ENCODE results near the gene MTFMT.

Gene MTFMT

DNA sequence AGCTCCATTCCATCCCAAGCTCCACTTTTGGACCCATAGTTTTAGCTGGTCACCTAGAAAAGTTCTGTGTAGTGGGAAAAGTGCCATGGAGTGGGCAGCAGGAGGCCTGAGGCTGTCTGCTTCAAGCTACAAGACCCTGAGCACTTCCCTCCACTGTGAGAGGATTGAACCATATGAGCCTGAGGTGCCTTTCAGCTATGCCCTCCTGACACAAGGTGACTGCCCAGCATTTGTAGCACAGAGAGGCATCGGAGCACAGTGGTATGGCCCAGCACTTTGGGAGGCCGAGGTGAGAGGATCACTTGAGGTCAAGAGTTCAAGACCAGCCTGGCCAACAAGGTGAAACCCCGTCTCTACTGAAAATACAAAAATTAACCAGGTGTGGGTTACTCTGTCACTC is 43.2 kb upstream of the MTFMT start:
- TF ChIP-seq TEAD4 (IDR thresholded peaks at IDR 0.05): no peak
- TF ChIP-seq, protein P1, sequence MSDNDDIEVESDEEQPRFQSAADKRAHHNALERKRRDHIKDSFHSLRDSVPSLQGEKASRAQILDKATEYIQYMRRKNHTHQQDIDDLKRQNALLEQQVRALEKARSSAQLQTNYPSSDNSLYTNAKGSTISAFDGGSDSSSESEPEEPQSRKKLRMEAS (IDR thresholded peaks at IDR 0.05): no peak
- no peak for TF ChIP-seq NFIC (IDR thresholded peaks at IDR 0.05)
- TF ChIP-seq CREB1 (IDR thresholded peaks at IDR 0.05; ENCODE audit: low read depth): no peak
- TF ChIP-seq CEBPB (IDR thresholded peaks at IDR 0.05): no peak
- TF ChIP-seq, protein P2, sequence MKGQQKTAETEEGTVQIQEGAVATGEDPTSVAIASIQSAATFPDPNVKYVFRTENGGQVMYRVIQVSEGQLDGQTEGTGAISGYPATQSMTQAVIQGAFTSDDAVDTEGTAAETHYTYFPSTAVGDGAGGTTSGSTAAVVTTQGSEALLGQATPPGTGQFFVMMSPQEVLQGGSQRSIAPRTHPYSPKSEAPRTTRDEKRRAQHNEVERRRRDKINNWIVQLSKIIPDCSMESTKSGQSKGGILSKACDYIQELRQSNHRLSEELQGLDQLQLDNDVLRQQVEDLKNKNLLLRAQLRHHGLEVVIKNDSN (IDR thresholded peaks at IDR 0.05): no peak

DNA sequence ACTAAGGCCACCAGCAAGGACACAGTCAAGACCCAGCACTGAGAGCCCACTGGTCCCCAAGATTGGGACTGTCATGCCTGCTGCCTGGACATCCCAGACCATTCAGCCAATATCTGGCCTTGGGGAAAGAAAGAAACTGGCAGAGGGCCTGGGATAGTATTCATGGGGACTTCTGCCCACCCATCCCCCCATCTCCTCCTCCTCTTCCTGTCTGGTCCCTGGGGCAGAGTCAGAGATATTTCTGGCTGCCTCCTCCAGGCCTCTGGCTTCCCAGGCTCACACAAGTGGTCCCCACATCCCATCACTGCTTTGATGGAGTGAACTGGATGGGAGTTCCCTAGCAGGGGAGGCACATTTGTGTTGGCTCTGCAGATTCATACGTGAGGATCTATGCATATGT is 42.6 kb upstream of the MTFMT start:
- no peak for TF ChIP-seq TCF12 (IDR thresholded peaks at IDR 0.05; ENCODE audit: low read depth)
- no peak for TF ChIP-seq TEAD4 (IDR thresholded peaks at IDR 0.05)
- TF ChIP-seq, protein P3, sequence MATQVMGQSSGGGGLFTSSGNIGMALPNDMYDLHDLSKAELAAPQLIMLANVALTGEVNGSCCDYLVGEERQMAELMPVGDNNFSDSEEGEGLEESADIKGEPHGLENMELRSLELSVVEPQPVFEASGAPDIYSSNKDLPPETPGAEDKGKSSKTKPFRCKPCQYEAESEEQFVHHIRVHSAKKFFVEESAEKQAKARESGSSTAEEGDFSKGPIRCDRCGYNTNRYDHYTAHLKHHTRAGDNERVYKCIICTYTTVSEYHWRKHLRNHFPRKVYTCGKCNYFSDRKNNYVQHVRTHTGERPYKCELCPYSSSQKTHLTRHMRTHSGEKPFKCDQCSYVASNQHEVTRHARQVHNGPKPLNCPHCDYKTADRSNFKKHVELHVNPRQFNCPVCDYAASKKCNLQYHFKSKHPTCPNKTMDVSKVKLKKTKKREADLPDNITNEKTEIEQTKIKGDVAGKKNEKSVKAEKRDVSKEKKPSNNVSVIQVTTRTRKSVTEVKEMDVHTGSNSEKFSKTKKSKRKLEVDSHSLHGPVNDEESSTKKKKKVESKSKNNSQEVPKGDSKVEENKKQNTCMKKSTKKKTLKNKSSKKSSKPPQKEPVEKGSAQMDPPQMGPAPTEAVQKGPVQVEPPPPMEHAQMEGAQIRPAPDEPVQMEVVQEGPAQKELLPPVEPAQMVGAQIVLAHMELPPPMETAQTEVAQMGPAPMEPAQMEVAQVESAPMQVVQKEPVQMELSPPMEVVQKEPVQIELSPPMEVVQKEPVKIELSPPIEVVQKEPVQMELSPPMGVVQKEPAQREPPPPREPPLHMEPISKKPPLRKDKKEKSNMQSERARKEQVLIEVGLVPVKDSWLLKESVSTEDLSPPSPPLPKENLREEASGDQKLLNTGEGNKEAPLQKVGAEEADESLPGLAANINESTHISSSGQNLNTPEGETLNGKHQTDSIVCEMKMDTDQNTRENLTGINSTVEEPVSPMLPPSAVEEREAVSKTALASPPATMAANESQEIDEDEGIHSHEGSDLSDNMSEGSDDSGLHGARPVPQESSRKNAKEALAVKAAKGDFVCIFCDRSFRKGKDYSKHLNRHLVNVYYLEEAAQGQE (IDR thresholded peaks at IDR 0.05; ENCODE audit: low read depth): no peak
- no peak for TF ChIP-seq YY1 (IDR thresholded peaks at IDR 0.05; ENCODE audit: low read depth)
- TF ChIP-seq CREB1 (IDR thresholded peaks at IDR 0.05; ENCODE audit: low read depth): no peak
- TF ChIP-seq NFIC (IDR thresholded peaks at IDR 0.05): no peak
- no peak for TF ChIP-seq FOXM1 (IDR thresholded peaks at IDR 0.05; ENCODE audit: borderline replicate concordance, low read depth)
- no peak for TF ChIP-seq EGR1 (IDR thresholded peaks at IDR 0.05)
- TF ChIP-seq CEBPB (IDR thresholded peaks at IDR 0.05): no peak
- TF ChIP-seq, protein P2 (IDR thresholded peaks at IDR 0.05): no peak
- no peak for TF ChIP-seq EP300 (IDR thresholded peaks at IDR 0.05; ENCODE audit: borderline replicate concordance)
- TF ChIP-seq TAF1 (IDR thresholded peaks at IDR 0.05; ENCODE audit: low read depth): no peak
- no peak for TF ChIP-seq ZBTB7A (IDR thresholded peaks at IDR 0.05; ENCODE audit: low read depth)

DNA sequence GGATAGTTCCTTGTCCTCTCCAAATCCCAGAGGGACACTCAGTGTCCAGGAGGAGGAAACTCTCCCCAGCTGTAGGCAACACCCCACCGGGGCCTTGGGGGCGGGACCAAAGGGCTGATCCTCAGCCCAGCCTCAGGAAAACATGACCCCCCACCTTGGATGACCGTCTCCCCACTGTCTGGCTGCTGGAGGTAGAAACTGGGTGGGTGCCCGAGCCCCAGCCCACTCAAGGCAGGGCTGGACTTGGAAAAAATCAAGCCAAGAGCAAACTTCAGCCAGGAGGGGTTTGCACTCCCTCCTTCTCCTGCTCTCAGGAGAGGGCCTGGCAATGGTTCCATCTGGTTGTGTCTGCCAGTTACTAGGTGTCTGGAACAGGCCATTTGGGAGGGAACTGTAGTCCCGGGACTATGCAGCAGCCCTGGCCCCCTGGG is 42.0 kb upstream of the MTFMT start:
- TF ChIP-seq CREB1 (IDR thresholded peaks at IDR 0.05; ENCODE audit: low read depth) (no peak), ZBTB7A (IDR thresholded peaks at IDR 0.05; ENCODE audit: low read depth) (no peak), FOXM1 (IDR thresholded peaks at IDR 0.05; ENCODE audit: borderline replicate concordance, low read depth) (no peak), EP300 (IDR thresholded peaks at IDR 0.05; ENCODE audit: borderline replicate concordance) (no peak)

DNA sequence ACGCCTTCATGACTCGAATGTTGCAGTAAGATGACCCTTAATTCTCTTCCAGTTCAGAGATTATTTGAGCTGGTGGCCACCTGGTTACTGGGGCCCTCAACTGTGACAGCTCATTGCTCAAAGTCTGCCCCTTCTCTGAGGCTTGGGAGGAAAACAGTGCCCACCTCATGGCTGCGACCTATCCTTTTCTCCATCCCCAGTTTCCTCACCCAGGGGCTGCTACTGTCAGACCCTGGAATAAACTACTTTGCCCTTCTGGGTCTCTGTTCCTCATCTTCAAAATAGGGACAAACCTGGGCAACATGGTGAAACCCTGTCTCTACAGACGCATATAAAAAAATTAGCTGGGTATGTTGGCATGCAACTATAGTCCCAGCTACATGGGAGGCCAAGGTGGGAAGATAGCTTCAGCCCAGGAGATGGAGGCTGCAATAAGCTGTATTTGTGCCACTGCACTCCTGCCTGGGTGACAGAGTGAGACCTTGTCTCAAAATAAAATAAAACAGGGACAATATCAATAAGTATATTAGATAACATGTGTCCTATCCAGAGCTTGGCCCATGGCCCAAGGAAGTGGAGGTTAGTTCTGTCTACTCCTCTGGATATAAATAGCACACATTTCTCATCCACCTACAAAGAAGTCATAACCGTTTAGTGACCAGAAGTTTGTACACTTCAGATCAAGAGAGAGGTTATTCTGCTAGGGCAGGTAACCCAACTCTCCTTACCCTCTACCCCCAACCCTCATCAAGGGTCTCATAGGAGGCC is 40.5 kb upstream of the MTFMT start:
- TF ChIP-seq, protein P1 (IDR thresholded peaks at IDR 0.05): no peak
- TF ChIP-seq EP300 (IDR thresholded peaks at IDR 0.05; ENCODE audit: borderline replicate concordance) (no peak), CEBPB (IDR thresholded peaks at IDR 0.05) (no peak)

DNA sequence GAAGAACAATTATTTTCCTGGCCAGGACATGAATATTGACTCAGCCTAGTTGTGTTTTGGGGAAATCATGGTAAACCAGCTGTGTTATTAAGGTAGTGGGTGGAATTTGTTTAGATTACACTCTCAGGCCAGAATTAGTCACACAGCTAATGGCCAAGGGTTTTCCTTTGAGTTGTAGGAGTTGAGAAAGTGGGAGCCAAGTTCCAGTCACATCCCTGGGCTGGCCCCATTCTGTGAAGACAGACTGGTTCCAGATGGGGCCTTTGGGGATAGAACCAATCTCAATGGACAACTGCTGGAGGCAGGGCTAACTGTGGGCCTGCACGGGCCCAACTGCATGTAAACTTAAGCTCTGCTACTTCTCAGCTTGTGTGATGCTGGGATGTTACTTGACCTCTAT is 39.7 kb upstream of the MTFMT start:
- no peak for TF ChIP-seq TAF1 (IDR thresholded peaks at IDR 0.05; ENCODE audit: low read depth)
- TF ChIP-seq, protein P2 (IDR thresholded peaks at IDR 0.05): no peak
- TF ChIP-seq YY1 (IDR thresholded peaks at IDR 0.05; ENCODE audit: low read depth): no peak
- no peak for TF ChIP-seq NFIC (IDR thresholded peaks at IDR 0.05)
- no peak for TF ChIP-seq RAD21 (IDR thresholded peaks at IDR 0.05; ENCODE audit: low read depth)
- no peak for TF ChIP-seq ZBTB7A (IDR thresholded peaks at IDR 0.05; ENCODE audit: low read depth)
- TF ChIP-seq FOXM1 (IDR thresholded peaks at IDR 0.05; ENCODE audit: borderline replicate concordance, low read depth): no peak
- TF ChIP-seq EGR1 (IDR thresholded peaks at IDR 0.05): no peak

DNA sequence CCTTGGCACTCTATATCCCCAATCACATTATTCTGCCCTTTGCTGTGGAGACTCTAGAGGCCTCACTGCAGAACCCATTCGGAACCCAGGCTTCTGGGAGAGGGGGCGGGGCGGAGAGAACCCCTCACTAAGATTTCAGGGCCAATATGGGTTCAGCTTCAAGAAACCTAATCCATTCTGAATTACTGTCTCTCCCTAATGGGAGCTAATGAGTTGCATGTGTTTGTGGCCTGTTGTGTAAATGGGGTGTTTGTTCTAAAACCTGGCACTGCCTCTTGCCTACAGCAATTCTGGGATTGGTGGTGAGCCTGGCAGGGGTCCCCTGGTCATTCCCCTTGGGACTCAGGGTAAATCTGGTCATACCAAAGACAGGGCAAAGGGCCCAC is 39.0 kb upstream of the MTFMT start:
- TF ChIP-seq, protein P3 (IDR thresholded peaks at IDR 0.05; ENCODE audit: low read depth): no peak
- TF ChIP-seq NFIC (IDR thresholded peaks at IDR 0.05) (no peak), FOXM1 (IDR thresholded peaks at IDR 0.05; ENCODE audit: borderline replicate concordance, low read depth) (no peak), CEBPB (IDR thresholded peaks at IDR 0.05) (no peak), YY1 (IDR thresholded peaks at IDR 0.05; ENCODE audit: low read depth) (no peak), RAD21 (IDR thresholded peaks at IDR 0.05; ENCODE audit: low read depth) (no peak)
- TF ChIP-seq, protein P1 (IDR thresholded peaks at IDR 0.05): no peak

Data from Ishikawa (cell line).